Adrenal gland (tissue), 12 donors: Measurements from ENCODE around the gene HSPB2. TPM values are rescaled to one million over a fixed set of nuclear protein-coding genes. Genes with fewer than 3 reads are reported as not detected.
"Not testable (repeated sequence)": the region's sequence is repeated elsewhere in the genome, so short reads cannot be mapped to it uniquely, and the experiment has no call there.

Source experiments
- DNase-seq, 7 donors: peaks; one replicate each; pipeline ENCODE4 v3.0.0-alpha.2; 2019 to 2020
- H3K27ac ChIP-seq, 5 donors: fragments of 200-600 bp; sonication (generic) in 4 of 5; 1 replicate in 3 of 5; 2 replicates in 2 of 5; pipeline versions ENCODE4 v1.5.1 to v1.8.0; 2016 to 2020; ENCODE audit warnings: mild to moderate bottlenecking in 1 of 5
- H3K27me3 ChIP-seq: fragments of 200-600 bp; 2 replicates; pipeline ENCODE4 v1.8.0; 2021
- H3K36me3 ChIP-seq, 2 donors: fragments of 200-600 bp; replicated peaks in 1 of 2; 1 replicate in 1 of 2; 2 replicates in 1 of 2; pipeline versions ENCODE4 v1.5.1 to v1.8.0; 2018 to 2022
- H3K4me1 ChIP-seq, 2 donors: fragments of 200-600 bp; replicated peaks in 1 of 2; 1 replicate in 1 of 2; 2 replicates in 1 of 2; pipeline versions ENCODE4 v1.5.1 to v1.8.0; 2018 to 2021
- H3K4me3 ChIP-seq, 4 donors: fragments of 200-600 bp; sonication (generic) in 3 of 4; one replicate each; pipeline ENCODE4 v1.5.1; 2016 to 2018
- H3K9me3 ChIP-seq, 3 donors: fragments of 200-600 bp; sonication (generic) in 1 of 3; replicated peaks in 1 of 3; 1 replicate in 2 of 3; 2 replicates in 1 of 3; pipeline versions ENCODE4 v1.5.1 to v1.8.0; 2016 to 2021
- CTCF ChIP-seq, 6 experiments: fragments of 450-650 bp in 4 of 6; fragments of 200-600 bp in 2 of 6; sonication (generic) in 1 of 6; IDR thresholded peaks; 1 replicate in 5 of 6; 2 replicates in 1 of 6; pipeline versions ENCODE4 v1.5.1 to v1.8.0; 2016 to 2021; ENCODE audit warnings: antibody characterized with exemption in 6 of 6, mild to moderate bottlenecking in 2 of 6, moderate library complexity in 1 of 6
- POLR2A ChIP-seq, 2 donors: fragments of 450-650 bp; IDR thresholded peaks; one replicate each; pipeline ENCODE4 v1.6.1; 2017; ENCODE audit warnings: antibody characterized with exemption in 2 of 2, mild to moderate bottlenecking in 2 of 2, moderate library complexity in 1 of 2
- WGBS, 4 donors: extraction: QIAGEN DNeasy Blood & Tissue Kit in 2 of 4; methylation state at CpG; one replicate each; pipeline versions ENCODE4 v1.1.5 to v1.1.7; 2013 to 2017; 5-methylcytosine and 5-hydroxymethylcytosine counted together
- intact Hi-C, 2 donors: fragments of 100-400 bp; cut with DNase I; formaldehyde crosslinking; loops; one replicate each; pipeline versions ENCODE4 v1.14.1 to v1.15.0; 2022 to 2023
- polyA plus RNA-seq, 3 donors: library from polyadenylated mRNA; stranded (reverse); fragments of 200-250 nt in 2 of 3; fragments of 350-450 nt in 1 of 3; fragmentation: Illumina TruSeq in 1 of 3; extraction: RNeasy Lipid Tissue Mini Kit (QIAGEN cat#74804) in 1 of 3; gene quantifications; one replicate each; pipeline ENCODE4 v1.2.3, GENCODE V29; 2013 to 2014
- total RNA-seq, 9 donors: library from RNA; depleted of rRNA in 4 of 9; stranded (reverse); fragments of >200 nt in 4 of 9; fragments of 120-200 nt in 1 of 9; fragmentation: NEBNext Ultra II Directional in 1 of 9; extraction: Animal tissue kit (Norgen Biotek cat#: 25700) in 1 of 9; gene quantifications; one replicate each; pipeline versions ENCODE4 v1.1.0 to v1.2.4, GENCODE V29; 2013 to 2023
- donor health status: healthy with polysubstance abuse.
- donor health status: Bipolar disorder and iron deficiency.
- donor health status: DM: yes; HTN: yes; CAD: no.
- donor health status: DM: no; HTN: no; CAD: no.
- donor health status: DM: no; HTN: no; CAD: no.
- donor health status: DM: yes; HTN: yes; CAD: no.

HSPB2 gene
- total and polyA plus RNA-seq, 12 donors = 0.51 to 6.1 (median 1.3) TPM; not detected in 2

GRCh38 chr11:111930472-111930871 lies 17.9 kb downstream of the HSPB2 start:
- H3K27me3 ChIP-seq = no peaks in the 10 kb centered on the region
- intact Hi-C loops = loop anchor here in 1 of 2 donors (5.0 kb wide), 1 partner anchor 52 kb away; no protein-coding TSS in a partner anchor
- peak in 1 of 7 donors; percentile 9 for DNase-seq
- H3K4me3 ChIP-seq = no peak overlapping the region
- TF ChIP-seq POLR2A (IDR thresholded peaks at IDR 0.05) = no peak
- TF ChIP-seq CTCF (IDR thresholded peaks at IDR 0.05) = no peak
- no peaks in the 10 kb centered on the region for H3K9me3 ChIP-seq
- no peak overlapping the region for H3K27ac ChIP-seq
- no peaks in the 10 kb centered on the region for H3K36me3 ChIP-seq
- 68 to 78% (median 73%) methylated on average over 4 of the region's 4 CpGs for WGBS, 4 donors
- H3K4me1 ChIP-seq = peaks cover 11 to 24% of the 10 kb centered on the region in 2 donors

GRCh38 chr11:111932611-111932950 lies 20.0 kb downstream of the HSPB2 start:
- Histone ChIP-seq H3K4me3 (no peak overlapping the region), H3K4me1 (peaks cover 23 to 28% of the 10 kb centered on the region in 2 donors), H3K36me3 (no peaks in the 10 kb centered on the region), H3K27me3 (no peaks in the 10 kb centered on the region), H3K9me3 (no peaks in the 10 kb centered on the region), H3K27ac (no peak overlapping the region)
- DNase-seq = no peak
- no peak for TF ChIP-seq CTCF (IDR thresholded peaks at IDR 0.05)
- no peak for TF ChIP-seq POLR2A (IDR thresholded peaks at IDR 0.05)
- intact Hi-C loops = loop anchor here in 1 of 2 donors (5.0 kb wide), 1 partner anchor 50 kb away; no protein-coding TSS in a partner anchor
- 51 to 75% (median 69%) methylated on average over 2 of the region's 2 CpGs for WGBS, 4 donors

- H3K4me1 ChIP-seq = peaks cover 29 to 32% of the 10 kb centered on the region in 2 donors
- DNase-seq = peak in 1 of 7 donors; percentile 17
- H3K27ac ChIP-seq, H3K27me3 ChIP-seq, H3K9me3 ChIP-seq, H3K36me3 ChIP-seq, H3K4me3 ChIP-seq: not testable (repeated sequence)
- 92 to 96% (median 95%) methylated on average over 14 of the region's 14 CpGs for WGBS, 4 donors
- intact Hi-C loops = loop anchor here in 1 of 2 donors (5.0 kb wide), 1 partner anchor 49 kb away; no protein-coding TSS in a partner anchor
Measured at GRCh38 chr11:111933176-111933575, 20.6 kb downstream of the HSPB2 start.

GRCh38 chr11:111933872-111934271 lies 21.3 kb downstream of the HSPB2 start:
- H3K27ac ChIP-seq = peak overlapping the region in 2 of 5 donors; percentile 88 to 91
- WGBS, 4 donors = 75 to 79% (median 78%) methylated on average over 1 of the region's 1 CpG
- no peak overlapping the region for H3K4me3 ChIP-seq
- no peak for DNase-seq
- H3K36me3 ChIP-seq = no peaks in the 10 kb centered on the region
- H3K27me3 ChIP-seq = no peaks in the 10 kb centered on the region
- peaks cover 36 to 39% of the 10 kb centered on the region in 2 donors for H3K4me1 ChIP-seq
- intact Hi-C loops = loop anchor here in 1 of 2 donors (5.0 kb wide), 1 partner anchor 48 kb away; no protein-coding TSS in a partner anchor
- TF ChIP-seq POLR2A (IDR thresholded peaks at IDR 0.05) (no peak), CTCF (IDR thresholded peaks at IDR 0.05) (no peak)
- H3K9me3 ChIP-seq = no peaks in the 10 kb centered on the region

- Histone ChIP-seq H3K27ac (peak overlapping the region; percentile 30 to 91 (median 73)), H3K27me3 (no peaks in the 10 kb centered on the region), H3K4me1 (peaks cover 40 to 43% of the 10 kb centered on the region in 2 donors), H3K4me3 (no peak overlapping the region), H3K36me3 (no peaks in the 10 kb centered on the region), H3K9me3 (no peaks in the 10 kb centered on the region)
- peak in 2 of 7 donors; percentile 5 to 23 for DNase-seq
- no peak for TF ChIP-seq POLR2A (IDR thresholded peaks at IDR 0.05)
- no peak for TF ChIP-seq CTCF (IDR thresholded peaks at IDR 0.05)
- WGBS, 4 donors = 91 to 100% (median 94%) methylated on average over 1 of the region's 1 CpG
- intact Hi-C loops = loop anchor here in 1 of 2 donors (5.0 kb wide), 1 partner anchor 48 kb away; no protein-coding TSS in a partner anchor
Measured at GRCh38 chr11:111934306-111934705, 21.8 kb downstream of the HSPB2 start.
